GM12891 (cell line): ENCODE data around the gene LSM14B.

Source experiments
- POLR2A ChIP-seq: IDR thresholded peaks from 2 replicates; pipeline ENCODE4 v1.6.1; 2011; ENCODE audit warnings: low read depth, low read length, control low read depth
- SPI1 ChIP-seq: IDR thresholded peaks from 2 replicates; pipeline ENCODE4 v1.6.1; 2011; ENCODE audit warnings: low read depth, low read length, control low read depth

- TF ChIP-seq POLR2A (no peak), SPI1 (no peak)
These were observed 15.9 kb downstream of the LSM14B start for GRCh38 chr20:62138204-62138543.
